GM13977 (cell line): ENCODE measurements around the gene ASIC1.

ENCODE experiments used
- DNase-seq: peaks from one replicate; pipeline ENCODE4 v3.0.0; 2012; ENCODE audit warnings: low spot score
- CTCF ChIP-seq: IDR thresholded peaks from 2 replicates; pipeline ENCODE4 v1.5.1; 2012; ENCODE audit warnings: mild to moderate bottlenecking, control low read depth; ENCODE audit not compliant: insufficient read depth; ENCODE audit errors: extremely low read depth, missing control alignments
- in situ Hi-C: fragments of 300-500 bp; cut with MboI; formaldehyde crosslinking; loops from one replicate; pipeline ENCODE4 v1.12.0; 2022; ENCODE audit warnings: low sequenced_read_pairs, low pct_unique_long_range_greater_than_20kb, mixed read lengths, inconsistent platforms; ENCODE audit not compliant: unreplicated experiment

The ASIC1 gene

GRCh38 chr12:50043854-50044253, 13.5 kb upstream of the ASIC1 start:
- in situ Hi-C loops: no loop called here
- TF ChIP-seq CTCF: no peak
- no peak for DNase-seq

- TF ChIP-seq CTCF: no peak
- DNase-seq: no peak
- in situ Hi-C loops: no loop called here
Measured at GRCh38 chr12:50047693-50048250, 9.6 kb upstream of the ASIC1 start.

GRCh38 chr12:50049254-50050118, 7.9 kb upstream of the ASIC1 start:
- in situ Hi-C loops: loop anchor here (10.0 kb wide), 1 partner anchor 85 kb away; the partner anchor contains the start of gene AQP5
- TF ChIP-seq CTCF: no peak
- no peak for DNase-seq

GRCh38 chr12:50050119-50050385, 7.3 kb upstream of the ASIC1 start:
- in situ Hi-C loops: loop anchor here (10.0 kb wide), 1 partner anchor 85 kb away; the partner anchor contains the start of gene AQP5
- DNase-seq: no peak
- no peak for TF ChIP-seq CTCF

- DNase-seq: no peak
Measured at GRCh38 chr12:50050410-50051098, 6.8 kb upstream of the ASIC1 start.

More at GRCh38 chr12:50050410-50051098, 6.8 kb upstream of the ASIC1 start:
- TF ChIP-seq CTCF: no peak
- in situ Hi-C loops: loop anchor here (10.0 kb wide), 1 partner anchor 86 kb away; the partner anchor contains the start of gene AQP5
